Glomerular endothelial cell (primary cell): ENCODE data around the gene CAMK4. TPM values are rescaled to one million over a fixed set of nuclear protein-coding genes. Genes with fewer than 3 reads are reported as not detected.

Experiments
- DNase-seq: peaks from one replicate; pipeline ENCODE4 v3.0.0-alpha.2; 2011; ENCODE audit warnings: low read depth, low spot score; ENCODE audit errors: extremely low read depth
- total RNA-seq: library from RNA; depleted of rRNA; stranded (reverse); fragments of >200 nt; gene quantifications from 2 replicates; pipeline ENCODE4 v1.2.3, GENCODE V29; 2015

Gene CAMK4
- 1.0 and 5.8 TPM in 2 replicates for total RNA-seq

DNA sequence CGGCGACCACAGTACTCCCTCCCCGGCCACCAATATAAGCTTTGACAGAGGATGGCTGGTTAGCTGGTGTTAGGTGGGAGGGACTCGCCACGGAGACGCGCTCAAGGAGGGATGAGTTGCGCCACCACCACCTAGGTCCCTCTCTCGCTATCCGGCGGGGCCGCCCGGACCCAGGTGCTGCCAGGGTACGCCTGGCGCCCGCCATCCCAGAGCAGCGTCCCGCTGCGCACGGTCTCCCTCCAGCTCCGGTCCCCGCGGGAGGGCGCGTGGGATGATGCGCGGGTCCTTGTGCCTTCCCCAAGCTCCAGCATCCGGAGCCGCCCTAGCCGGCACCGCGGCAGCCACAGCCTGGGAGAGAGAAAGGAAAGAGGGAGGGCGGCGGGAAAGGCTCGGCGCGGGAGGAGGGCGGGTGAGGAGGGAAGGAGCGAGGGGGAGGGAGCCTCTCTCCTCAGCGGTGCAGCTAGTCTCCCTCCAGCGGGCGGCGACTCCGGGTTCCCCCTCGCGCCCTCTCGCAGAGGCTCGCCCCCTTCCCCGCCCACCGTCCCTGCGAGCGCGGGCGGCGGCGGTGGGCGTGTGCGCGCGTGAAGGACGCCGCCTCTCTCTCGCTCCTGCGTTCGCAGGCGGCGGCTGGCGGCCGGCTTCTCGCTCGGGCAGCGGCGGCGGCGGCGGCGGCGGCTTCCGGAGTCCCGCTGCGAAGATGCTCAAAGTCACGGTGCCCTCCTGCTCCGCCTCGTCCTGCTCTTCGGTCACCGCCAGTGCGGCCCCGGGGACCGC, at the start of gene CAMK4:
TSS of gene CAMK4 (plus strand) at position 598 of the 774 bp plus-strand sequence. CDS start at position 698, 100 bp downstream.
- no peak for DNase-seq

DNA sequence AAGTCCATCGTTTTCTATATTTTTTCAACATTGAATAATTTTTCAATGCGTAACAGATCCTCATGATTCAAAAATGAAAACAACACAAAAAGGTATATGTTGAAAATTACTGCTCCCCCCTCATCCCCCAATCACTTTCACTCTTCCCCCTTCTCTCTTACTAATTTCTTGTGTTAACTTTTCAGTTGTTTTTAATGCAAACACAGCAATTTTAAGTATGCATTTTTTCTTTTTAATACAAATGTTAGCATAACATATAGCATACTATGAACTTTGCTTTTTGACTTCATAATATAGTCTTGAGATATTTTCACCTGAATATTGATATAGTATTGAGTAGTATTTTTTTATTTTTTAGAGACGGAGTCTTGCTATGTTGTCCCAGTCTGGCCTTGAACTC, 41.1 kb upstream of the CAMK4 start:
- DNase-seq, result no peak

DNA sequence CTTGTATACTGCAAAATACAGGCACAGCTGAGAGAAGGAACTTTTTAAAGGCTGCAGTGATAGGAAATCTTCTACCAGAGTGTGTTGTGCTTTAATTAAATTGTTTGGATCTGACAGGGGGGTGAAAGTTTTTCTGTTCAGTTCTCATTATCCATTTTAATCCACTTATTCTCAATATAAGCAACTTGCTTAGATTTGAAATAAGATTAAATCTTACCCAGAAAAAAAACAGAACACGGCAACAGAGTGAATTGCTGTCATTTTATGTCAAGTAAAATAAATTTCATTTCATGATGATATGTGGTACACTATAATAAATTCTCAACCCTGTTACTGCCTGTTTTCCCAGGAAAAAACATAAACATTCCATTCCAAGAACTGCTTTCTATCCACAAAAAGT, 37.1 kb upstream of the CAMK4 start:
- no peak for DNase-seq

DNA sequence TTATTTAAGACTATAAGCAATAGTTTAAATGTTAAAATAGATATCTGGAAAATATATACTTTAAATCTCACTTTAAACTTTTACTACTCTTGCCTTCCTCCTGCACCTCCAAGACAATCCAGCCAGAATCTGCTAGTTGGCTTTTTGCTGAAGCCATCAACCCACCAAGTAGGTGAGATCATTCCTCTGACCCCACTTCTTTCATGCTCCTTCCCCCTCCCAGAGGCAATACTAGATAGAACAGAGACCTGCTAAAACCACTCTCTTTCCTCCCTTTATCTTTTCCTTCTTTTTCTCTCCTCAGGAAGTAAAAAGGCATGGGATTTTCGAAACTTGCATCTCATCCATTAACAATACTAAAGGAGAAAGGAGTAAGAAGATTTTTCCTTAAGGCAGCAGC, 30.1 kb upstream of the CAMK4 start:
- DNase-seq, result no peak

DNA sequence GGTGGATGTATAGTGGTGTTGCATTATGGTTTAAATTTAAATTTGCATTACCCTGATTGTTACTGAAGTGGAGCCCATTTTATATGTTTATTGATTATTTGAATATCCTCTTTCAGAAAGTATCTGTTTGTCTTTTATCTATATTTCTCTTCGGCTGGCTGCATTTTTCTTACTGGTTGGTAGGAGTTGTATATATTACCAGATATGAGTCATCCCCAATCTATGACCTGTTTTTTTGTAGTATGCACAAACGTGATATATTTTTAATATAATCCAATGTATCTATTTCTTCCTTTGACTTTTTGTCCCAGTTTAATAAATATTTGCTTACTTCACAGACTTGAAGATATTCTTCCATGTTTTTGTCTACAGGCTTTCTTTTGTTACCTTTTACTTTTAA, 29.3 kb upstream of the CAMK4 start:
- DNase-seq, result no peak

DNA sequence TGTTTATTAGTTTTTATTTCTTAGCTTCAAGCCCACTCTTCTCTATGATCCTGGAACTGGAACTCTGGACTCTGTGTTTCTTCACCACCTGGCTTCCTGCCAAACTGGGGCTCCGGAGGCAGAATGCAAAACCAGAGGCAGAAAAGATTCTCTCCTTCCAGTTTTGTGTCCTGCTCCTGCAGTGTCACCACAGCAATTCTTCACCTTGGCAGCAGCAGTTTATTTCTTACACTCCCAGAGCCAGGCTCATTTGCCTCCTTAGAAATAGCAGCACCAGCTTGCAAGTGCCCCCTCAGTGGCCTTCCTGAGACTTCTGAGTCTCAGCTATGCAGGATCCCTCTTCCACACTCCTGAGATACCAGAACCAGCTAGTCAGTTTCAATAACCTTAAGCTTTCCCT, 26.7 kb upstream of the CAMK4 start:
- DNase-seq, result no peak

DNA sequence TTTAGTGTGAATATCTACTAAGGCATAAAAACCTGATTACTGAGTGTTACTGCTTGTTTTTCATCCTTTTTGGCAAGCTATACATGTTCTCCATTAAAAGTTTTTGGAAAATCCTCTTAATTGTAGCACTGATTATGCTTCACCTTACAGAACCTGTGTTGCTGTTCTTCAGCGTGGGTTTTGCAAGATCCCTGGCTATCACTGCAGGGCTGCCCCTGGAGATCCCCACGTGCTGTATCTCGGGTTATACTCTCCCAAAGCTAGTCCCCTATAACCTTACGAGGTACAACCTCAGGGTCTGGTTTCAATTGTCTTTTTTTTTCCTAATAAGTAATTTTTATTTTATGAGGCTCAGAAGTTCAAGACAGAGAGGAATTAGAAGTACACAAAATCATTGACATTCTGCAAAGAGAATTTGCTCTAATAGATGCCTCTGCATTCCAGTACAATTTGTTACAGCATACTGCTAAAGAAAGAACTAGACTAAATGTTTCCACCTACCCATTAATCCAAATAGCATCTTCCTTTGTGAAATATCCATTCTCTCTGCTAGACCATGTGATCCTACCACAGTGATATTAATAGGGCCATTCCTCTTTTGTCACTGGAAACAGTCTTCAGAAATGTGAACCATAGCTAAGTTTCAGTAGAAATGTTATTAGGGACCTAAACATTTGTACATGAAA, 25.8 kb upstream of the CAMK4 start:
- no peak for DNase-seq

DNA sequence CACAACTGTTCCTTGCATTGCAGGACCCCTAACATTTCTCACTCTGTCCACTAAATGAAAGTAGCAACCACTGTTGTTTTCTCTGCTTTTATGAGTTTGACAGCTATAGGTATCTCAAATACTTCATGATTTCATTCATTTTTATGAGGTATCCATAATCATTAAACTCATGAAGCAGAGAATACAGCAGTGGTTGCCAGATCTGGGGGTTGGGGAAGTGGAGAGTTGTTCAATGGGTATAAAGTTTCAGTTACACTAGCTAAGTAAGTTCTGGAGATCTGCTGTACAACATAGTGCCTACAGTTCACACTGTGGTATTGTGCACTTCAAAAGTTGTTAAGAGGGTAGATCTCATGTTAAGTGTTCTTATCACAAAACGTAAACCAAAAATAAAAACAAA, 23.4 kb upstream of the CAMK4 start:
- DNase-seq, result no peak

DNA sequence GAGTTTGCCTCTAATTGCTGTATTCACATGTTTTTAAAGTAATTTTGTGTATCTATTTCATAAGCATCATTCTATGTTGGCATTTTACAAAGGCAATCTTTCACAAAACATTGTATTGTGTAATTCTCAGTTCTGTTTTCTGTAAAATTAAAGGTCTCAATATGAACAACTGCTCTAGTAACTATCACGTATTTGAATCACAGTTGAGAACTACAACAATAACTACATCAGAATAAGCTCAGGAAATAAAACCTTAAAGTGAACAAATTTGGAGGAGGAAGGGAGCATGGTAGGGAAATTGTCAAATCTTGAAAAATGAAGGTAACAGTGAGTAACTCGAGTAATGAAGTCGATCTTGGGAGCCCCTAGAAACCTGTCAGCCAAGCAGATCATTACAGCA, 22.5 kb upstream of the CAMK4 start:
- DNase-seq, result no peak

DNA sequence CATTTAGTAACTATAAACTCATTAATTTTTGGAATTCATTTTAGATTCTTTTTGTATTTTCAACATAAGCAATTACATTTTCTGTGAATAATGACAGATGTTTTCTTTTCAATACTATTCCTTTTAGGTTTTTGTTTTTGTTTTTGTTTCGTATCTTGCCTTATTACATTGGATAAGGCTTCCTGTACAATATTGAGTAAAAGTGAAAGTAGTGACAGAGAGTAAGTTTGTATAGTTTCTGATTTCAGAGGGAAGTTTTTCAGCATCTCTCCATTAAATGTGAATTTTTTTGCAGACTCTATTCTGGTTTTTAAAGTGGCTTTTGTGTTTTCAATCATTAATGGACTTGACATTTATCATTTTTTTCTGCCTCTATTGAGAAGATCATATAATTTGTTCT, 12.8 kb upstream of the CAMK4 start:
- no peak for DNase-seq

DNA sequence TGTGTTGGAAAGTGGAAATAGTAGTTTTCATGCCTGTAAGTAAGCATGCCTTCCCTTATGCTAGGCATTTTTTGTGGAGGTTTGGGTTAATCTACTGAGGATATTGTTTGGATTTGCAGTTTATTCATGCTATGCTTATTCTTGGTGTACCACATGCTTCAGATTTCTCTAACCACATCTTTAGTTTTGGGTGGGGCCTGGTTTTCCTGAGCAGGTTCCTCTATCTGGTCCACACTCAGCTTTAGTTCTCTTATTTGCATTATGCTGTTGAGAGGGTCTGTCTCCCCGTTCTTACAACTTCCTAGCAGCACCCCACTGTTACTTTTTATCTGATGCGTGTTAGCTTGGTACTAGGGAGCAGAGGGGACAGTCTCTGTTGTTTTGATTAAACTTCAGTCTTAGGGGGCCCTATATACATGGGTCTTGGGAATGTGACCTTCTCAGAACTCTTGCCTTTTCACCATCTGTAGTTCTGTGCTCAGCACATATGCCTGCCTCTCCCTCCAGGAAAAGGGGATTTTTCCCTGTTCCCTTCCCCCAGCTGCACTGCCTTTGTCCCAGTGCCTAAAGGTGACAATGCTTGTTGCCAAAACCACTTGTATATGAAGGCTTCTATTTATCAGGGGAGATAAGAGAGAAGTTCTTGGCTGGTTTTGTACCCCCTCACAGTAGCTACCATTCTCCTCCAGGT, 10.0 kb upstream of the CAMK4 start:
- DNase-seq, result no peak

DNA sequence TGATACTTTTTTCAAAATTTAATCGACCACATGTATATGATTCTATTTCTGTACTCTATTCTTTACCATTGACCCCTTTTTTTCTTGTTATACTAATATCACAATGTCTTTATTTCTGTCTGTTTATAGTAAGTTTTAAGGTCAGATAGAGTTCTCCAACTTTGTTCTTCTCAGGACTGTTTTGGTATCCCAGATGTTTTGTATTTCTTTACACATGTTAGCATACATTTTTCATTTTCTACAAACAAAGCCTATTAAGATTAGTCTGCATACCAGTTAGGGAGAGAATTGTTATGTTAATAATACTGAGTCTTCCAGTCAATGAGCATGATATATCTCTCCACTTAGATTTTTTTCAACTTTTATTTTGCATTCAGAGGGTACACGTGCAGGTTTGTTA, 8.2 kb upstream of the CAMK4 start:
- DNase-seq, result no peak

DNA sequence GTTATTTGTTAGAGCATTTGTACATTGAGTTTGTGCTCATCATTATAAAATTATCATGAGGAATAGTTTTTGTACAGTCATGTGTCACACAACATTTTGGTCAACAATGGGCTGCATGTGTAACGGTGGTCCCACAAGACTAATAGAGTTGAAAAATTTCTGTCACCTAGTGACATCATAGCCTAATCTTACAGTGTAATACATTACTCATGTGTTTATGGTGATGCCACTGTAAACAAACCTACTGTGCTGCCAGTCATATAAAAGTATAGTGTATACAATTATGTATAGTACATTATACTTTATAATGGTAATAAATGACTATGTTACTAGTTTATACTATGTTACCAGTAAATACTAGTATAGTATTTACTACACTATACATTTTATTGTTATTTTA, 3.0 kb upstream of the CAMK4 start:
- no peak for DNase-seq

DNA sequence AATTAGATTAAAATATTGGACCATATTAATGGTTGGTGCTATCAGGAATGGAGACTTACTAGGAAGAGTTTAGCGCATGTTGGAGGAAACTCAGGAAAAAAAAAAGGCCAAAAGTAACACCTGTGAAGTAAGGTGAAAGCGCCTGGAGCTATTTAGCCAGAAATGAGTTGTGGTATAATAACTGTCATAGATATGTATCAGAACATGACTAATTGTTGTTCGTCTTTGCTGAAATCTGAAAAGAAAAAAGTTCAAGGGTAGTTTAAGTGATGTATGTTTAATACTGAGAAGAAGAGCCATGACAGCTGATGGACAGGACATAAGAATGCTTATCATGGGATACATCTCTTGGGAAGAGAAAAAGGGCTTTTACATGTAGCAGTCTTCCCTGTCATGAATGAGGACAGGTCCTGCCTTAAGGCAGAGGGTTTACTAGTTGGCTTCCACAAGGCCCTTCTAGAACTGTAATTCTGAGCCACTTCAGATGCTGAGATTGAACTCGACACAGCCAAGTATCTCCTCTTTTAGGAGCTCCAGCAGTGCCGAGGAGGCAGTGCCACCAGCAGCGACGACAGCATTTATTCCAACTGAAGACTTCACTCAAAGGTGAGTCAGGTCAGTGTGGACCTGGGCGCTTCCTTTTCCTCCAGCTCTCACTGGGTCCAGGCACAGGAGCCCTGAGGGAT, 940 bp upstream of the CAMK4 start:
- no peak for DNase-seq

DNA sequence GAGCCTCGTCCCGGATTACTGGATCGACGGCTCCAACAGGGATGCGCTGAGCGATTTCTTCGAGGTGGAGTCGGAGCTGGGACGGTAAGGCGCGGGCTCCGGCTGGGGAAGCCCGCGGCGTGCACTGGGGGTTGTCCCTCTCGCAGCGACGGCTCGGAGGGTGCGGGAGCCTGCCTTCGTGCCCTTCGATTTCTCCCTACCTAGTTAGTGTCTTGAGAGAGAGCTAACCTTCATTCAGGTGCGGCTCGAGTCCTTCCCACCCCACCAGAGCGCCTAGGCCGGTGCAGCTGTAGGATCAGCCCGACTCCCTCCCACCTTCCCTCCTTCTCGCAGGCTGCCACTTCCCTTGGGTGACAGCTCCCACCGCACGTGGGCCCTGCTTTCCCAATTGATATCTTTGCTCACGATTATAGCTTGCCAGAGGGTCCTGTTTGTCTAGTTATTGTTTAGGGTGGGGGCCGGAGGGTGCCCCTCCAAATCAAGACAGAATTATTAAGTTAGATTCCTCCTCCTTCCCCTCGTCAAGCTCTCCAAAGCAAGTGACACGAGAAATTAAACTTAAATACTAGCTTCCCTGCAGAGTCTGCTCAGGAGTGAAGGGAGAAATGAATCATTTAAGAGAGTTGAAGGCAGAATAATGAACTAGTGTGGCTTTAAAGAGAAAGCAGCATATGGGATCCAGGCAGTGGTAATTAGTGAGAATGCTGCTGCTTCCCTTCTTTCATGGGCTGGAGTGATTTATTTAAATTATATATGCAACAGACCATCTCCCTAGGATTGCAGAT, 569 bp downstream of the CAMK4 start:
- DNase-seq, result no peak

DNA sequence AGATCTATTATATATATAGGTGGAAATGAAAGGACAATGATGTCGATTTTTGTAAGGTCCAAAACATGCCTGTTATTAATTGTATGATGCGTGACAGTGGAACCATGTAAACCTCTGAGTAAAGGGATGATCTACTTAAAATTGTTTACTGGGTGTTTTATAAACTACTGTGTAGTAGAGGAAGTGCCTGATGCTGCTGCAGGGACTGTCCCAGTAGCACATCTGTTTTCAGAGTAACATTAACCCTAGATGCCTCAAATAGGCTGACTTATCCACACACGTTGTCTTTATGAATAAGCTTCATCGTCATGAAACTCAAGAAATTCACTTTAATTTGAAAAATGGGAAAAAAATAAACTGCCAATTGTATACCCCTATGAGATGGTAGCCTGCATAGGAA, 1.7 kb downstream of the CAMK4 start:
- no peak for DNase-seq

DNA sequence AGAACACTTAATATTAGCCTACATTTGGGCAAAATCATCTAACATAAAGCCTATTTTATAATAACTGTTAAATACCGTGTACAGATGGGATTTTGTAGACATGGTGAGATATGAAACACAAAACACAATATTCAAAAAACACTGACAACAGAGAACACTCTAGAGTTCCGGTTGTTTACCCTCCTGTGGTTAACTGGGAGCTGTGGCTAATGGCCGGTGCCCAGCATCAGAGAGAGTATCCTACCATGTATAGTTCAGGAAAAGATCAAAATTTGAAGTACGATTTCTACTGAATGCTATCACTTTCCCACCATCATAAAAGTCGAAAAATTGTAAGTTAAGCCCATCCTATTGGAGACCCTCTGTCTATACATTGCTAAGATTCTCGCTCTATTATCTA, 2.4 kb downstream of the CAMK4 start:
- no peak for DNase-seq

DNA sequence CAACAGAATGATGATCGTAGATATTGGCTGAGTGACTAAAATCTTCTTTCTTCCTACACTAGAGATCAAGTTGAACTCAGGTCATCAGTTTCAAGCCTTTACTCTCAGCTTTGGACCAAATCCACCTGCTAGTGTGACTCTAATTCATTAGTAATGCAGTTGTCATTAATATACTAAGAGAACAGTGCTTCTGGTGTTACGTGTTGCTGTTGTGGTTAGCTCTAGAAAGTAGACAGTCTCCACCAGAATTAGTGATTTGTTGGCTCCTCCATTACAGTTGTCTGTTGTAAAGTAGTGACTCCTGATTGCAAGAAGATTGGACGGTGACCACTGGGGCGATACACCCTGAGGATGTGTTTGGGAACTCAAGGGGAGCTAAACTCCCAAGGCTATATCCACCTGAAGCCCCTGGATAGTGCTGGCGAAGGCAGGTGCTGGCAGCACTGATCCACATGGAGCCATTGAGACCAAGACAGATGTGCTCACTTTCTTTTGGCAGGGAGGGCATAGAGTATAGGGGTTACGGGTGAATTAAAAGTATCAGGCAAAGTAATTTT, 3.1 kb downstream of the CAMK4 start:
- DNase-seq, result no peak

DNA sequence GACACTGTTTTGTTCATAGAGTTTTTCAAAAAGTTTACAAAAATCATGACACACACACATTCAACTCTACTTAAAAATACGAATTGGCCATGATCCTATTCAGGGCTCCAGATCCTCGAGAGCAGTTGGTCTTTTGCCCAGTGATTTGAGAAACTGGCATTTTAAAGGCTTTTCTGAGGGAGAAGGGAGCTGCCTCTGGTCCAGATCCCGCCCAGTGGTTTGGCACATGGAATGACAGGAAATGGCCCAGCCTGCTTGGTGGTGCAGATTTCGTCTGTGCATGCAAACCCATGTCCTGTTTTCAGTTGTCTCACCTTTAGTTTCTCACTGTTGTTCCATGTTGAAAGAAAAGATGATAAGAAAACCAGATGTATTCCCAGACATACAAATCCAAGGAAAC, 3.6 kb downstream of the CAMK4 start:
- no peak for DNase-seq

DNA sequence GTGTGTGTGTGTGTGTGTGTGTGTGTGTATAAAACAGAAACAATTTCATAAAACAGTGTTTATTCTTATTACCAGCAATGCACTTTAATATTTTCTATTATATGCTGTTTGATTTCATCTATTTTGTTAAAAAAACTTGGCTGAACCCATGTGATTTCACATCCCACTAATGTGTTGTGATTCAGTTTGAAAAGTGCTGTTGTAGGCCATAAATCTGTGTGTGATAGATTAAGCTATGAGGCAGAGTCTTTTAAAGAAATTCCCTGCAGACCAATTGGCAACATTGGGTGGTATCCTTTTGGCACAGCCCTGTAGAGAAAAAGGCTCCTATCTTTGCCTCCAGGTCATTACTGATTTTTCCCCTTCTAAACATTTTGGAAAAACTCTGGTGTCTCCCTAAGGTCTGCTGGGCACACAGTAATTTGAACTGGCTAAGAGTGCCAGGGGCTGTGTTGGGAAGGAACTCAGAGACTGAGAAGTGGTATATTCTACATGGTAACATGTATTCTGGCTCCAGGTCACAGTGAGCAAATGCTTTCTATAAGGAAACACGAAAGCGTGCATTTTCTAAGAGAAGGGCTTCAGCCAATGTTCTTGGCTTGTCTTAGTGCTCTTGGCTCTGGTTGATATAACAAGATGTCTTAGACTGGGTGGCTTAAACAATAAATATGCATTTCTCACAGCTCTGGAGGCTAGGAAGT, 4.5 kb downstream of the CAMK4 start:
- no peak for DNase-seq
